ENCODE results near the gene KRTAP10-10. TPM values are rescaled to one million over a fixed set of nuclear protein-coding genes. Genes with fewer than 3 reads are reported as not detected.
"Not testable (repeated sequence)": the region's sequence is repeated elsewhere in the genome, so short reads cannot be mapped to it uniquely, and the experiment has no call there.

The KRTAP10-10 gene
- total and polyA plus RNA-seq, 2 donors, result not detected

GRCh38 chr21:44630440-44630839, 6.7 kb upstream of the KRTAP10-10 start:
- WGBS, result 84% methylated on average over 2 of the region's 2 CpGs
- Histone ChIP-seq H3K4me3 (ENCODE audit: low read length in 2 of 2) (no peak overlapping the region), H3K27ac (ENCODE audit: low read depth in 1 of 2, low read length in 1 of 2) (no peak overlapping the region), H3K4me1 (ENCODE audit: control insufficient read depth in 2 of 2, insufficient read depth in 2 of 2, low read length in 2 of 2) (no peaks in the 10 kb centered on the region), H3K36me3 (ENCODE audit: control insufficient read depth in 2 of 2, insufficient read depth in 2 of 2, low read length in 1 of 2) (no peaks in the 10 kb centered on the region), H3K27me3 (ENCODE audit: control insufficient read depth in 2 of 2, insufficient read depth in 1 of 2, low read length in 1 of 2) (no peaks in the 10 kb centered on the region), H3K9me3 (ENCODE audit: control insufficient read depth in 2 of 2, insufficient read depth in 1 of 2, low read length in 1 of 2) (peaks cover 0 to 27% of the 10 kb centered on the region in 2 donors)
- no peak for DNase-seq (ENCODE audit: low read depth in 6 of 9, low spot score in 9 of 9)

GRCh38 chr21:44632067-44632466, 5.1 kb upstream of the KRTAP10-10 start:
- DNase-seq (ENCODE audit: low read depth in 6 of 9, low spot score in 9 of 9), result no peak
- no peaks in the 10 kb centered on the region for H3K27me3 ChIP-seq (ENCODE audit: control insufficient read depth in 2 of 2, insufficient read depth in 1 of 2, low read length in 1 of 2)
- H3K27ac ChIP-seq (ENCODE audit: low read depth in 1 of 2, low read length in 1 of 2), result no peak overlapping the region
- 93% methylated on average over 1 of the region's 1 CpG for WGBS
- H3K4me1 ChIP-seq (ENCODE audit: control insufficient read depth in 2 of 2, insufficient read depth in 2 of 2, low read length in 2 of 2), result no peaks in the 10 kb centered on the region
- H3K4me3 ChIP-seq (ENCODE audit: low read length in 2 of 2), result no peak overlapping the region
- peaks cover 0 to 20% of the 10 kb centered on the region in 2 donors for H3K9me3 ChIP-seq (ENCODE audit: control insufficient read depth in 2 of 2, insufficient read depth in 1 of 2, low read length in 1 of 2)
- H3K36me3 ChIP-seq (ENCODE audit: control insufficient read depth in 2 of 2, insufficient read depth in 2 of 2, low read length in 1 of 2), result no peaks in the 10 kb centered on the region

- WGBS, result 91% methylated on average over 15 of the region's 15 CpGs
- H3K4me3 ChIP-seq (ENCODE audit: low read length in 2 of 2), result no peak overlapping the region
- H3K4me1 ChIP-seq (ENCODE audit: control insufficient read depth in 2 of 2, insufficient read depth in 2 of 2, low read length in 2 of 2), result no peaks in the 10 kb centered on the region
- DNase-seq (ENCODE audit: low read depth in 6 of 9, low spot score in 9 of 9), result no peak
- no peak overlapping the region for H3K27ac ChIP-seq (ENCODE audit: low read depth in 1 of 2, low read length in 1 of 2)
- H3K36me3 ChIP-seq (ENCODE audit: control insufficient read depth in 2 of 2, insufficient read depth in 2 of 2, low read length in 1 of 2), result no peaks in the 10 kb centered on the region
- peaks cover 0 to 15% of the 10 kb centered on the region in 2 donors for H3K9me3 ChIP-seq (ENCODE audit: control insufficient read depth in 2 of 2, insufficient read depth in 1 of 2, low read length in 1 of 2)
- no peaks in the 10 kb centered on the region for H3K27me3 ChIP-seq (ENCODE audit: control insufficient read depth in 2 of 2, insufficient read depth in 1 of 2, low read length in 1 of 2)
These were observed 743 bp upstream of the KRTAP10-10 start for GRCh38 chr21:44636209-44637017.

GRCh38 chr21:44637851-44638348, 744 bp downstream of the KRTAP10-10 start:
- 81% methylated on average over 12 of the region's 12 CpGs for WGBS
- peaks cover 0 to 15% of the 10 kb centered on the region in 2 donors for H3K9me3 ChIP-seq (ENCODE audit: control insufficient read depth in 2 of 2, insufficient read depth in 1 of 2, low read length in 1 of 2)
- not testable (repeated sequence) for H3K4me3 ChIP-seq (ENCODE audit: low read length in 2 of 2); H3K4me1 ChIP-seq (ENCODE audit: control insufficient read depth in 2 of 2, insufficient read depth in 2 of 2, low read length in 2 of 2); DNase-seq (ENCODE audit: low read depth in 6 of 9, low spot score in 9 of 9); H3K27ac ChIP-seq (ENCODE audit: low read depth in 1 of 2, low read length in 1 of 2); H3K36me3 ChIP-seq (ENCODE audit: control insufficient read depth in 2 of 2, insufficient read depth in 2 of 2, low read length in 1 of 2); H3K27me3 ChIP-seq (ENCODE audit: control insufficient read depth in 2 of 2, insufficient read depth in 1 of 2, low read length in 1 of 2)

- not testable (repeated sequence) for DNase-seq (ENCODE audit: low read depth in 6 of 9, low spot score in 9 of 9)
These were observed 1.6 kb downstream of the KRTAP10-10 start for GRCh38 chr21:44638506-44639330.

GRCh38 chr21:44639331-44639655, 2.1 kb downstream of the KRTAP10-10 start:
- 93% methylated on average over 12 of the region's 12 CpGs for WGBS
- no peaks in the 10 kb centered on the region for H3K4me1 ChIP-seq (ENCODE audit: control insufficient read depth in 2 of 2, insufficient read depth in 2 of 2, low read length in 2 of 2)
- H3K27me3 ChIP-seq (ENCODE audit: control insufficient read depth in 2 of 2, insufficient read depth in 1 of 2, low read length in 1 of 2), result no peaks in the 10 kb centered on the region
- H3K9me3 ChIP-seq (ENCODE audit: control insufficient read depth in 2 of 2, insufficient read depth in 1 of 2, low read length in 1 of 2), result peaks cover 0 to 22% of the 10 kb centered on the region in 2 donors
- DNase-seq (ENCODE audit: low read depth in 6 of 9, low spot score in 9 of 9), result no peak
- H3K4me3 ChIP-seq (ENCODE audit: low read length in 2 of 2), result no peak overlapping the region
- no peak overlapping the region for H3K27ac ChIP-seq (ENCODE audit: low read depth in 1 of 2, low read length in 1 of 2)
- no peaks in the 10 kb centered on the region for H3K36me3 ChIP-seq (ENCODE audit: control insufficient read depth in 2 of 2, insufficient read depth in 2 of 2, low read length in 1 of 2)

More at GRCh38 chr21:44638506-44639330, 1.6 kb downstream of the KRTAP10-10 start:
- not testable (repeated sequence) for H3K27ac ChIP-seq (ENCODE audit: low read depth in 1 of 2, low read length in 1 of 2); H3K4me1 ChIP-seq (ENCODE audit: control insufficient read depth in 2 of 2, insufficient read depth in 2 of 2, low read length in 2 of 2); H3K36me3 ChIP-seq (ENCODE audit: control insufficient read depth in 2 of 2, insufficient read depth in 2 of 2, low read length in 1 of 2); H3K4me3 ChIP-seq (ENCODE audit: low read length in 2 of 2); H3K27me3 ChIP-seq (ENCODE audit: control insufficient read depth in 2 of 2, insufficient read depth in 1 of 2, low read length in 1 of 2)
- 82% methylated on average over 21 of the region's 21 CpGs for WGBS
- peaks cover 0 to 16% of the 10 kb centered on the region in 2 donors for H3K9me3 ChIP-seq (ENCODE audit: control insufficient read depth in 2 of 2, insufficient read depth in 1 of 2, low read length in 1 of 2)

GRCh38 chr21:44640761-44641160, 3.6 kb downstream of the KRTAP10-10 start:
- H3K27me3 ChIP-seq (ENCODE audit: control insufficient read depth in 2 of 2, insufficient read depth in 1 of 2, low read length in 1 of 2), result no peaks in the 10 kb centered on the region
- DNase-seq (ENCODE audit: low read depth in 6 of 9, low spot score in 9 of 9), result no peak
- no peaks in the 10 kb centered on the region for H3K4me1 ChIP-seq (ENCODE audit: control insufficient read depth in 2 of 2, insufficient read depth in 2 of 2, low read length in 2 of 2)
- H3K4me3 ChIP-seq (ENCODE audit: low read length in 2 of 2), result no peak overlapping the region
- no peak overlapping the region for H3K27ac ChIP-seq (ENCODE audit: low read depth in 1 of 2, low read length in 1 of 2)
- H3K36me3 ChIP-seq (ENCODE audit: control insufficient read depth in 2 of 2, insufficient read depth in 2 of 2, low read length in 1 of 2), result no peaks in the 10 kb centered on the region
- 96% methylated on average over 5 of the region's 5 CpGs for WGBS
- H3K9me3 ChIP-seq (ENCODE audit: control insufficient read depth in 2 of 2, insufficient read depth in 1 of 2, low read length in 1 of 2), result peaks cover 0 to 25% of the 10 kb centered on the region in 2 donors

GRCh38 chr21:44643741-44644310, 6.7 kb downstream of the KRTAP10-10 start:
- H3K27ac ChIP-seq (ENCODE audit: low read depth in 1 of 2, low read length in 1 of 2), result no peak overlapping the region
- DNase-seq (ENCODE audit: low read depth in 6 of 9, low spot score in 9 of 9), result no peak
- 82% methylated on average over 14 of the region's 14 CpGs for WGBS
- H3K4me1 ChIP-seq (ENCODE audit: control insufficient read depth in 2 of 2, insufficient read depth in 2 of 2, low read length in 2 of 2), result no peaks in the 10 kb centered on the region
- no peaks in the 10 kb centered on the region for H3K36me3 ChIP-seq (ENCODE audit: control insufficient read depth in 2 of 2, insufficient read depth in 2 of 2, low read length in 1 of 2)
- H3K4me3 ChIP-seq (ENCODE audit: low read length in 2 of 2), result no peak overlapping the region
- no peaks in the 10 kb centered on the region for H3K27me3 ChIP-seq (ENCODE audit: control insufficient read depth in 2 of 2, insufficient read depth in 1 of 2, low read length in 1 of 2)
- H3K9me3 ChIP-seq (ENCODE audit: control insufficient read depth in 2 of 2, insufficient read depth in 1 of 2, low read length in 1 of 2), result peaks cover 0 to 25% of the 10 kb centered on the region in 2 donors

GRCh38 chr21:44644878-44645277, 7.7 kb downstream of the KRTAP10-10 start:
- WGBS, result 49% methylated on average over 2 of the region's 2 CpGs
- DNase-seq (ENCODE audit: low read depth in 6 of 9, low spot score in 9 of 9), result no peak
- H3K4me1 ChIP-seq (ENCODE audit: control insufficient read depth in 2 of 2, insufficient read depth in 2 of 2, low read length in 2 of 2), result no peaks in the 10 kb centered on the region
- H3K36me3 ChIP-seq (ENCODE audit: control insufficient read depth in 2 of 2, insufficient read depth in 2 of 2, low read length in 1 of 2), result no peaks in the 10 kb centered on the region
- no peak overlapping the region for H3K27ac ChIP-seq (ENCODE audit: low read depth in 1 of 2, low read length in 1 of 2)
- no peaks in the 10 kb centered on the region for H3K27me3 ChIP-seq (ENCODE audit: control insufficient read depth in 2 of 2, insufficient read depth in 1 of 2, low read length in 1 of 2)
- no peak overlapping the region for H3K4me3 ChIP-seq (ENCODE audit: low read length in 2 of 2)
- H3K9me3 ChIP-seq (ENCODE audit: control insufficient read depth in 2 of 2, insufficient read depth in 1 of 2, low read length in 1 of 2), result peaks cover 0 to 20% of the 10 kb centered on the region in 2 donors

Data from thymus (tissue), 11 donors.